GM13976 (cell line): ENCODE measurements around the gene TC2N.

Source experiments
- DNase-seq: peaks from one replicate; pipeline ENCODE4 v3.0.0; 2012; ENCODE audit warnings: low spot score
- in situ Hi-C: fragments of 300-500 bp; cut with MboI; formaldehyde crosslinking; loops from one replicate; pipeline ENCODE4 v1.12.0; 2022; ENCODE audit warnings: low sequenced_read_pairs, mixed read lengths, inconsistent platforms; ENCODE audit not compliant: unreplicated experiment
- TF ChIP-seq, protein P1 (sequence below): IDR thresholded peaks from 2 replicates; pipeline ENCODE4 v1.5.1; 2012; ENCODE audit warnings: borderline replicate concordance, mild to moderate bottlenecking; ENCODE audit not compliant: insufficient read depth; ENCODE audit errors: extremely low read depth, missing control alignments, control extremely low read depth

The TC2N gene

DNA sequence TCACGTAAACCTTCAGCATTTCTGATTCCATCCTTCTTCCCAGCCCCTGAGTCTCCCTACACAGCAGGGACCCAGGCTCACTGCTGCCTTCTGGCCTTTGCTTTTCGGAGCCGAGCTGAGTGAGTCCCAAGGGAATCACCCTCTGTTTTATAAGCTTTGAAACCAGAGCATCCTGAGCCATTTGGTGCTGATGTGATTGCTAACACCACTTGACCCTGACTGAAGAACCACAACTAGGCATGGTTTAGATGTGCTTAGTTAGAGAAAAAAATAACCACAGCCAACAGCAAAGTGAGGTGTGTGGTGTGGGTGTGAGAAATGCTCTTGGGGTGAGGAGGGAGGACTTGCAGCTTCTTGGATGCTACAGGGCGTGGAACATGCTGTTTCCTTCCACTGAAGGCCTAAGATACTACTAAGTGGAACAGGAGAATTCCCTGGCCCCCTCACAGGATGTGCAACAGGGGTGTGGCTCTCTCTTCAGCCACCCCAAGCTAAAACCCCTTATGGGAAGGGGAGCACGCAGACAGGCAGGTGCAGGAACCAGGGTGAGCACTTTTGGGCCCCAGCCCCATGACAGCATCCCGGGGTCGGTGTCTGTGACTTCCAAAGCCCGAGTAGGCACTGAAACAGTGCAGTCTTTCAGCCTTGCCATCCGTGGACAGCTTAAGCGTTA lies at the start of gene TC2N:
TSS of gene TC2N (minus strand) at position 221 of the 673 bp plus-strand sequence. CDS start 53,767 bp downstream, outside the sequence.
- in situ Hi-C loops, result loop anchor here (25.0 kb wide), 1 partner anchor 205 kb away; no protein-coding TSS in a partner anchor
- no peak for DNase-seq
- TF ChIP-seq, protein P1, sequence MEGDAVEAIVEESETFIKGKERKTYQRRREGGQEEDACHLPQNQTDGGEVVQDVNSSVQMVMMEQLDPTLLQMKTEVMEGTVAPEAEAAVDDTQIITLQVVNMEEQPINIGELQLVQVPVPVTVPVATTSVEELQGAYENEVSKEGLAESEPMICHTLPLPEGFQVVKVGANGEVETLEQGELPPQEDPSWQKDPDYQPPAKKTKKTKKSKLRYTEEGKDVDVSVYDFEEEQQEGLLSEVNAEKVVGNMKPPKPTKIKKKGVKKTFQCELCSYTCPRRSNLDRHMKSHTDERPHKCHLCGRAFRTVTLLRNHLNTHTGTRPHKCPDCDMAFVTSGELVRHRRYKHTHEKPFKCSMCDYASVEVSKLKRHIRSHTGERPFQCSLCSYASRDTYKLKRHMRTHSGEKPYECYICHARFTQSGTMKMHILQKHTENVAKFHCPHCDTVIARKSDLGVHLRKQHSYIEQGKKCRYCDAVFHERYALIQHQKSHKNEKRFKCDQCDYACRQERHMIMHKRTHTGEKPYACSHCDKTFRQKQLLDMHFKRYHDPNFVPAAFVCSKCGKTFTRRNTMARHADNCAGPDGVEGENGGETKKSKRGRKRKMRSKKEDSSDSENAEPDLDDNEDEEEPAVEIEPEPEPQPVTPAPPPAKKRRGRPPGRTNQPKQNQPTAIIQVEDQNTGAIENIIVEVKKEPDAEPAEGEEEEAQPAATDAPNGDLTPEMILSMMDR, result no peak

- TF ChIP-seq, protein P1, result no peak
- in situ Hi-C loops, result no loop called here
- no peak for DNase-seq
Measured at GRCh38 chr14:91912035-91912434, 44.7 kb upstream of the TC2N start.

- in situ Hi-C loops, result no loop called here
- DNase-seq, result peak; percentile 53
- TF ChIP-seq, protein P1, result no peak
Measured at GRCh38 chr14:91911474-91912032, 44.2 kb upstream of the TC2N start.

DNA sequence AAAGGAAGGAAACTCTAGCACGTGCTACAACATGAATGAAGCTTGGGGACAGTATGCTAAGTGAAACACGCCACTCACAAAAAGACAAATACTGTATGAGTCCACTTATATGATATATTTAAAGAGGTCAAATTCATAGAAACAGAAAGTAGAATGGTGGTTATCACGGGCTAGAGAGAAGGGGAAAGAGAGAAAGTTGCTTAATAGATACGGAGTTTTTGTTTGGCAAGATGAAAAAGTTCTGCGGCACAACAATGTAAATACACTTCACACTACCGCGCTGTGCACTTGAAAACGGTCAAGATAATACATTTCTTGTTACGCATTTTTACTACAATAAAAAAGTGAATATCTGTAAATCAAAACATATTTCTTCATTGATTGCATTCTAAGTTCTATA lies 42.9 kb upstream of the TC2N start:
- TF ChIP-seq, protein P1, result no peak
- in situ Hi-C loops, result no loop called here
- DNase-seq, result no peak

GRCh38 chr14:91906374-91906773 lies 39.0 kb upstream of the TC2N start:
- TF ChIP-seq, protein P1, result no peak
- in situ Hi-C loops, result no loop called here
- DNase-seq, result no peak

DNA sequence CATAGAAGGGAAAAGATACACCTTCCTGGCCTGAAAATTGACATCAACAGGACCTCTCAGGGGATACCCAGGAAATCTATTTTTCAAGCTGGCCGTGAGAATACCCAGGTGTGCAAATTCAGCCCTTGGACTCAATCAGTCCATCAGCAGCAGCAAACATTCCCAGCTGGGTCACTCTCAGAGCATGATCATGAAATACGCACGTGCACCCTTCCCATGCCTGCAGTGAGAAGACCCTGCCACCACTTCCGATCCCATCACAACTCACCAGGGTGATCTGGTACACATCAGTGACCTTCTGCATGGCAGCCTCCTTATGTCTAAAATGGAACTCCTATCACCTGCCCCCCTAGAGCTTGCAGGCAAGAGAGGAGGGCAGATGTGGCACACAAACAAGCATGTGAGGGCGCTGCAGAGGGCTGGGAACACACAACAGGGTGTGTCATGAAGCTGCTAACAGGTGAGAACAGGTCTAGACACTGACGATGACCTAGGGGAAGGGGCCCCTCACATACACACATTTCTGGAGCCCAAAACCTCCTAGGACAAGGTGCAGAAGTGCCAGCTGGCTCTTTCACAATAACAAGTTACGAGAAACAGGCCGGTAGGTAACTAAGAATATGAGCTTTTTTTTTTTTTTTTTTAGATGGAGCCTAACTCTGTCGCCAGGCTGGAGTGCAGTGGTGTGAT lies 37.8 kb upstream of the TC2N start:
- TF ChIP-seq, protein P1, result no peak
- no peak for DNase-seq
- in situ Hi-C loops, result no loop called here
